ENCODE data around the gene TMA16. TPM values are rescaled to one million over a fixed set of nuclear protein-coding genes. Genes with fewer than 3 reads are reported as not detected.
"Not testable (repeated sequence)": the region's sequence is repeated elsewhere in the genome, so short reads cannot be mapped to it uniquely, and the experiment has no call there.

TMA16 gene
- polyA plus RNA-seq, 1 donor from 2014 or later, result 6.6 TPM

- no peaks in the 10 kb centered on the region for H3F3A ChIP-seq (ENCODE audit: insufficient read depth, low read length, poor library complexity, severe bottlenecking)
- H3K4me2 ChIP-seq (ENCODE audit: low read length), result no peak overlapping the region
- no peaks in the 10 kb centered on the region for H3K36me3 ChIP-seq (ENCODE audit: insufficient read depth, low read length)
- no peaks in the 10 kb centered on the region for H3K9me3 ChIP-seq (ENCODE audit: low read length)
- no peaks in the 10 kb centered on the region for H4K20me1 ChIP-seq (ENCODE audit: insufficient read depth)
- H3K27ac ChIP-seq (ENCODE audit: low read length), result no peak overlapping the region
- no peaks in the 10 kb centered on the region for H3K79me2 ChIP-seq (replicated peaks; ENCODE audit: insufficient read depth, low read length)
- no peak overlapping the region for H2AFZ ChIP-seq (ENCODE audit: low read depth, low read length)
- no peaks in the 10 kb centered on the region for H3K27me3 ChIP-seq (ENCODE audit: insufficient read depth, low read depth, low read length)
- TF ChIP-seq CTCF (IDR thresholded peaks at IDR 0.05; ENCODE audit: poor library complexity, severe bottlenecking) (no peak), TAF1 (IDR thresholded peaks at IDR 0.05; ENCODE audit: low read depth) (no peak), RAD21 (conservative IDR thresholded peaks at IDR 0.05) (no peak), SMC3 (conservative IDR thresholded peaks at IDR 0.05; ENCODE audit: poor library complexity) (no peak)
- H3K9me2 ChIP-seq (ENCODE audit: insufficient read depth, low read length), result no peaks in the 10 kb centered on the region
- H3K4me3 ChIP-seq (ENCODE audit: low read length), result no peak overlapping the region
- no peak overlapping the region for H3K9ac ChIP-seq (ENCODE audit: low read length)
Measured at GRCh38 chr4:163536091-163536490, 41.6 kb downstream of the TMA16 start.

- Histone ChIP-seq H3K36me3 (ENCODE audit: insufficient read depth, low read length) (no peaks in the 10 kb centered on the region), H4K20me1 (ENCODE audit: insufficient read depth) (no peaks in the 10 kb centered on the region), H2AFZ (ENCODE audit: low read depth, low read length) (no peak overlapping the region), H3K4me2 (ENCODE audit: low read length) (no peak overlapping the region), H3K9me3 (ENCODE audit: low read length) (no peaks in the 10 kb centered on the region), H3K27ac (ENCODE audit: low read length) (no peak overlapping the region), H3K9me2 (ENCODE audit: insufficient read depth, low read length) (no peaks in the 10 kb centered on the region), H3K27me3 (ENCODE audit: insufficient read depth, low read depth, low read length) (no peaks in the 10 kb centered on the region), H3K79me2 (replicated peaks; ENCODE audit: insufficient read depth, low read length) (no peaks in the 10 kb centered on the region), H3K4me3 (ENCODE audit: low read length) (no peak overlapping the region), H3K9ac (ENCODE audit: low read length) (no peak overlapping the region), H3F3A (ENCODE audit: insufficient read depth, low read length, poor library complexity, severe bottlenecking) (no peaks in the 10 kb centered on the region)
- no peak for TF ChIP-seq RAD21 (conservative IDR thresholded peaks at IDR 0.05)
- no peak for TF ChIP-seq CTCF (IDR thresholded peaks at IDR 0.05; ENCODE audit: poor library complexity, severe bottlenecking)
- no peak for TF ChIP-seq EP300 (conservative IDR thresholded peaks at IDR 0.05; ENCODE audit: poor library complexity, severe bottlenecking)
- no peak for TF ChIP-seq TAF1 (IDR thresholded peaks at IDR 0.05; ENCODE audit: low read depth)
- TF ChIP-seq REST (IDR thresholded peaks at IDR 0.05; ENCODE audit: borderline replicate concordance), result no peak
- no peak for TF ChIP-seq EZH2 (IDR thresholded peaks at IDR 0.05; ENCODE audit: borderline replicate concordance, insufficient read depth, low read length, poor library complexity, severe bottlenecking)
- TF ChIP-seq POLR2AphosphoS5 (IDR thresholded peaks at IDR 0.05), result no peak
- no peak for TF ChIP-seq SMC3 (conservative IDR thresholded peaks at IDR 0.05; ENCODE audit: poor library complexity)
- TF ChIP-seq MXI1 (conservative IDR thresholded peaks at IDR 0.05; ENCODE audit: poor library complexity, severe bottlenecking), result no peak
Measured at GRCh38 chr4:163537114-163537513, 42.6 kb downstream of the TMA16 start.

GRCh38 chr4:163538820-163539219, 44.3 kb downstream of the TMA16 start:
- H3K27me3 ChIP-seq (ENCODE audit: insufficient read depth, low read depth, low read length); H3K79me2 ChIP-seq (replicated peaks; ENCODE audit: insufficient read depth, low read length); H3K9ac ChIP-seq (ENCODE audit: low read length); H3F3A ChIP-seq (ENCODE audit: insufficient read depth, low read length, poor library complexity, severe bottlenecking); H3K4me3 ChIP-seq (ENCODE audit: low read length); H3K36me3 ChIP-seq (ENCODE audit: insufficient read depth, low read length); H3K9me3 ChIP-seq (ENCODE audit: low read length); H2AFZ ChIP-seq (ENCODE audit: low read depth, low read length); H4K20me1 ChIP-seq (ENCODE audit: insufficient read depth); H3K4me2 ChIP-seq (ENCODE audit: low read length); H3K27ac ChIP-seq (ENCODE audit: low read length); H3K9me2 ChIP-seq (ENCODE audit: insufficient read depth, low read length): not testable (repeated sequence)
